Adrenal gland (tissue), 12 donors: Measurements from ENCODE around the gene TMCC3. TPM values are rescaled to one million over a fixed set of nuclear protein-coding genes. Genes with fewer than 3 reads are reported as not detected.
A peak's percentile ranks its signal among the peaks of the same experiment; 100 is the strongest.
"Not testable (repeated sequence)": the region's sequence is repeated elsewhere in the genome, so short reads cannot be mapped to it uniquely, and the experiment has no call there.

Source experiments
- DNase-seq, 7 donors: peaks; one replicate each; pipeline ENCODE4 v3.0.0-alpha.2; 2019 to 2020
- H3K27ac ChIP-seq, 5 donors: fragments of 200-600 bp; sonication (generic) in 4 of 5; 1 replicate in 3 of 5; 2 replicates in 2 of 5; pipeline versions ENCODE4 v1.5.1 to v1.8.0; 2016 to 2020; ENCODE audit warnings: mild to moderate bottlenecking in 1 of 5
- H3K27me3 ChIP-seq: fragments of 200-600 bp; 2 replicates; pipeline ENCODE4 v1.8.0; 2021
- H3K36me3 ChIP-seq, 2 donors: fragments of 200-600 bp; replicated peaks in 1 of 2; 1 replicate in 1 of 2; 2 replicates in 1 of 2; pipeline versions ENCODE4 v1.5.1 to v1.8.0; 2018 to 2022
- H3K4me1 ChIP-seq, 2 donors: fragments of 200-600 bp; replicated peaks in 1 of 2; 1 replicate in 1 of 2; 2 replicates in 1 of 2; pipeline versions ENCODE4 v1.5.1 to v1.8.0; 2018 to 2021
- H3K4me3 ChIP-seq, 4 donors: fragments of 200-600 bp; sonication (generic) in 3 of 4; one replicate each; pipeline ENCODE4 v1.5.1; 2016 to 2018
- H3K9me3 ChIP-seq, 3 donors: fragments of 200-600 bp; sonication (generic) in 1 of 3; replicated peaks in 1 of 3; 1 replicate in 2 of 3; 2 replicates in 1 of 3; pipeline versions ENCODE4 v1.5.1 to v1.8.0; 2016 to 2021
- CTCF ChIP-seq, 6 experiments: fragments of 450-650 bp in 4 of 6; fragments of 200-600 bp in 2 of 6; sonication (generic) in 1 of 6; IDR thresholded peaks; 1 replicate in 5 of 6; 2 replicates in 1 of 6; pipeline versions ENCODE4 v1.5.1 to v1.8.0; 2016 to 2021; ENCODE audit warnings: antibody characterized with exemption in 6 of 6, mild to moderate bottlenecking in 2 of 6, moderate library complexity in 1 of 6
- POLR2A ChIP-seq, 2 donors: fragments of 450-650 bp; IDR thresholded peaks; one replicate each; pipeline ENCODE4 v1.6.1; 2017; ENCODE audit warnings: antibody characterized with exemption in 2 of 2, mild to moderate bottlenecking in 2 of 2, moderate library complexity in 1 of 2
- WGBS, 4 donors: extraction: QIAGEN DNeasy Blood & Tissue Kit in 2 of 4; methylation state at CpG; one replicate each; pipeline versions ENCODE4 v1.1.5 to v1.1.7; 2013 to 2017; 5-methylcytosine and 5-hydroxymethylcytosine counted together
- intact Hi-C, 2 donors: fragments of 100-400 bp; cut with DNase I; formaldehyde crosslinking; loops; one replicate each; pipeline versions ENCODE4 v1.14.1 to v1.15.0; 2022 to 2023
- polyA plus RNA-seq, 3 donors: library from polyadenylated mRNA; stranded (reverse); fragments of 200-250 nt in 2 of 3; fragments of 350-450 nt in 1 of 3; fragmentation: Illumina TruSeq in 1 of 3; extraction: RNeasy Lipid Tissue Mini Kit (QIAGEN cat#74804) in 1 of 3; gene quantifications; one replicate each; pipeline ENCODE4 v1.2.3, GENCODE V29; 2013 to 2014
- total RNA-seq, 9 donors: library from RNA; depleted of rRNA in 4 of 9; stranded (reverse); fragments of >200 nt in 4 of 9; fragments of 120-200 nt in 1 of 9; fragmentation: NEBNext Ultra II Directional in 1 of 9; extraction: Animal tissue kit (Norgen Biotek cat#: 25700) in 1 of 9; gene quantifications; one replicate each; pipeline versions ENCODE4 v1.1.0 to v1.2.4, GENCODE V29; 2013 to 2023
- donor health status: healthy with polysubstance abuse.
- donor health status: Bipolar disorder and iron deficiency.
- donor health status: DM: yes; HTN: yes; CAD: no.
- donor health status: DM: no; HTN: no; CAD: no.
- donor health status: DM: no; HTN: no; CAD: no.
- donor health status: DM: yes; HTN: yes; CAD: no.

Gene TMCC3
- total and polyA plus RNA-seq, 12 donors, result 1.2 to 13.4 (median 6.7) TPM

DNA sequence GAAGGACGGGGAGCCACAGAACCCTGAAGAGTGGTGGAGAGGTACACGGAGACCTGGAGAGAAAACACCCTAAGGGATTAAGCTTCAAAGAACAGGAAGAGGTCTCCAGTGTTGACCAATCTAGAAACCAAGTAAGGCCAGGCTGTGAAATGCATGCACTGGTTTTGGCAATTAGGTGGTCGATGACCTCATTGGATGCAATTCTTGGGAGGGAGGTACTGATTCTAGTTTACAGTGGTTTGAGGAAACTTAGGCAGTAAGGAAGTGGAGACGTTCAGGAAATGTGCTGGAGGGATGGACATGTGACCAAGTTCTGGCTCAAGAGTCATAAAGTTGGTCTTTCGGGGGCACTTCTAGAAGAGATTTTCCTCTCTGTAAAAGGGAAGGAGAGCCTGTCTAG is 99.4 kb downstream of the TMCC3 start:
- no peaks in the 10 kb centered on the region for H3K9me3 ChIP-seq
- no peak overlapping the region for H3K4me3 ChIP-seq
- H3K4me1 ChIP-seq, result peaks cover 0 to 4% of the 10 kb centered on the region in 2 donors
- intact Hi-C loops, result no loop called here
- no peak for TF ChIP-seq CTCF (IDR thresholded peaks at IDR 0.05)
- no peak for TF ChIP-seq POLR2A (IDR thresholded peaks at IDR 0.05)
- DNase-seq, result peak in 1 of 7 donors; percentile 39
- H3K27ac ChIP-seq, result no peak overlapping the region
- H3K36me3 ChIP-seq, result no peaks in the 10 kb centered on the region
- no peaks in the 10 kb centered on the region for H3K27me3 ChIP-seq
- 74 to 89% (median 83%) methylated on average over 5 of the region's 5 CpGs for WGBS, 4 donors

GRCh38 chr12:94548833-94549232 is 101.5 kb downstream of the TMCC3 start:
- intact Hi-C loops, result loop anchor here in 1 of 2 donors (5.0 kb wide), 1 partner anchor 213 kb away; no protein-coding TSS in a partner anchor

GRCh38 chr12:94545935-94546771 is 104.2 kb downstream of the TMCC3 start:
- H3K4me1 ChIP-seq, result peaks cover 0 to 4% of the 10 kb centered on the region in 2 donors
- WGBS, 4 donors, result 43 to 68% (median 45%) methylated on average over 12 to 17 of the region's 17 CpGs
- no peaks in the 10 kb centered on the region for H3K9me3 ChIP-seq
- peak; percentile 64 to 95 (median 92) for TF ChIP-seq CTCF (IDR thresholded peaks at IDR 0.05)
- TF ChIP-seq POLR2A (IDR thresholded peaks at IDR 0.05), result no peak
- intact Hi-C loops, result loop anchor here in 1 of 2 donors (5.0 kb wide), 1 partner anchor 216 kb away; no protein-coding TSS in a partner anchor
- H3K4me3 ChIP-seq, result no peak overlapping the region
- H3K36me3 ChIP-seq, result no peaks in the 10 kb centered on the region
- no peak overlapping the region for H3K27ac ChIP-seq
- H3K27me3 ChIP-seq, result no peaks in the 10 kb centered on the region
- peak; percentile 68 to 86 (median 76) for DNase-seq

More at GRCh38 chr12:94548833-94549232, 101.5 kb downstream of the TMCC3 start:
- not testable (repeated sequence) for H3K27ac ChIP-seq, H3K4me3 ChIP-seq, H3K27me3 ChIP-seq, H3K9me3 ChIP-seq, H3K4me1 ChIP-seq, H3K36me3 ChIP-seq
- DNase-seq, result peak in 1 of 7 donors; percentile 23
- 87 to 98% (median 93%) methylated on average over 5 of the region's 5 CpGs for WGBS, 4 donors

- no peak overlapping the region for H3K4me3 ChIP-seq
- H3K36me3 ChIP-seq, result no peaks in the 10 kb centered on the region
- H3K9me3 ChIP-seq, result no peaks in the 10 kb centered on the region
- intact Hi-C loops, result no loop called here
- DNase-seq, result no peak
- WGBS, 4 donors, result 73 to 83% (median 77%) methylated on average over 4 of the region's 4 CpGs
- TF ChIP-seq POLR2A (IDR thresholded peaks at IDR 0.05) (no peak), CTCF (IDR thresholded peaks at IDR 0.05) (no peak)
- H3K27me3 ChIP-seq, result no peaks in the 10 kb centered on the region
- peaks cover 0 to 4% of the 10 kb centered on the region in 2 donors for H3K4me1 ChIP-seq
- H3K27ac ChIP-seq, result no peak overlapping the region
These were observed 106.0 kb downstream of the TMCC3 start for GRCh38 chr12:94544355-94544754.
